ENCODE results near the gene CPZ.

Gene CPZ

DNA sequence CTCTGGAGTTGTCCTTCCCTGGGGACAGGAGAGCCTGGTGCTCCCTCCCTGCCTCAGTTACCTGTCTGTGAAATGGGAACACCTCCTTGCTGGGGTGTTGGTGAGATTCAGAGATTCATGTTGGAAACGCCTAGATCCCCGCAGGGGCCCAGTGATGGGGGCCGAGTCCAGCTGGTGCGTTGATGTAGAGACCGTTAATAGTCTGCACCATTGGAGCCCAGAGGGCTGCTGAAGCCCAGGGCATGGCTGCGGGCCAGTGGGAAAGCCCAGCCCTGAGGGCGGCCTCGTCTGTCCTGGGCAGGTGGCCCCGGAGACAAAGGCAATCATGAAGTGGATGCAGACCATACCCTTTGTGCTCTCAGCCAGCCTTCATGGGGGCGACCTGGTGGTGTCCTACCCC is 14.4 kb downstream of the CPZ start:
- no peaks in the 10 kb centered on the region for H3K4me1 ChIP-seq (ENCODE audit: insufficient read depth, low read length, severe bottlenecking)
- H3K9me2 ChIP-seq (ENCODE audit: low read depth, low read length), result no peaks in the 10 kb centered on the region
- no peaks in the 10 kb centered on the region for H3K79me2 ChIP-seq (ENCODE audit: insufficient read depth, low read length)
- TF ChIP-seq, protein P1, sequence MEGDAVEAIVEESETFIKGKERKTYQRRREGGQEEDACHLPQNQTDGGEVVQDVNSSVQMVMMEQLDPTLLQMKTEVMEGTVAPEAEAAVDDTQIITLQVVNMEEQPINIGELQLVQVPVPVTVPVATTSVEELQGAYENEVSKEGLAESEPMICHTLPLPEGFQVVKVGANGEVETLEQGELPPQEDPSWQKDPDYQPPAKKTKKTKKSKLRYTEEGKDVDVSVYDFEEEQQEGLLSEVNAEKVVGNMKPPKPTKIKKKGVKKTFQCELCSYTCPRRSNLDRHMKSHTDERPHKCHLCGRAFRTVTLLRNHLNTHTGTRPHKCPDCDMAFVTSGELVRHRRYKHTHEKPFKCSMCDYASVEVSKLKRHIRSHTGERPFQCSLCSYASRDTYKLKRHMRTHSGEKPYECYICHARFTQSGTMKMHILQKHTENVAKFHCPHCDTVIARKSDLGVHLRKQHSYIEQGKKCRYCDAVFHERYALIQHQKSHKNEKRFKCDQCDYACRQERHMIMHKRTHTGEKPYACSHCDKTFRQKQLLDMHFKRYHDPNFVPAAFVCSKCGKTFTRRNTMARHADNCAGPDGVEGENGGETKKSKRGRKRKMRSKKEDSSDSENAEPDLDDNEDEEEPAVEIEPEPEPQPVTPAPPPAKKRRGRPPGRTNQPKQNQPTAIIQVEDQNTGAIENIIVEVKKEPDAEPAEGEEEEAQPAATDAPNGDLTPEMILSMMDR (IDR thresholded peaks at IDR 0.05; ENCODE audit: low read length), result no peak
- no peak for TF ChIP-seq EZH2 (IDR thresholded peaks at IDR 0.05; ENCODE audit: borderline replicate concordance, low read length)
- H3K9ac ChIP-seq (ENCODE audit: low read length), result no peak overlapping the region
- no peaks in the 10 kb centered on the region for H3K36me3 ChIP-seq (ENCODE audit: insufficient read depth, low read length)
- no peaks in the 10 kb centered on the region for H3K27me3 ChIP-seq (ENCODE audit: insufficient read depth, low read length)
- H3K4me3 ChIP-seq (ENCODE audit: low read depth, low read length, poor library complexity, severe bottlenecking), result no peak overlapping the region
- no peaks in the 10 kb centered on the region for H4K20me1 ChIP-seq (ENCODE audit: insufficient read depth, low read length)
- no peak overlapping the region for H3K4me2 ChIP-seq (ENCODE audit: low read length)
- no peak overlapping the region for H3K27ac ChIP-seq (ENCODE audit: low read depth, low read length, poor library complexity, severe bottlenecking)
- no peak overlapping the region for H2AFZ ChIP-seq (ENCODE audit: low read length)
- H3F3A ChIP-seq (ENCODE audit: insufficient read depth, low read length), result no peaks in the 10 kb centered on the region
- no peaks in the 10 kb centered on the region for H3K9me3 ChIP-seq (ENCODE audit: low read length)

- no peak overlapping the region for H3K4me3 ChIP-seq (ENCODE audit: low read depth, low read length, poor library complexity, severe bottlenecking)
- no peaks in the 10 kb centered on the region for H3F3A ChIP-seq (ENCODE audit: insufficient read depth, low read length)
- H3K27me3 ChIP-seq (ENCODE audit: insufficient read depth, low read length), result no peaks in the 10 kb centered on the region
- H3K36me3 ChIP-seq (ENCODE audit: insufficient read depth, low read length), result no peaks in the 10 kb centered on the region
- H3K27ac ChIP-seq (ENCODE audit: low read depth, low read length, poor library complexity, severe bottlenecking), result no peak overlapping the region
- TF ChIP-seq EZH2 (IDR thresholded peaks at IDR 0.05; ENCODE audit: borderline replicate concordance, low read length), result no peak
- TF ChIP-seq, protein P1 (IDR thresholded peaks at IDR 0.05; ENCODE audit: low read length), result peak; percentile 63; the same call in 1 of the 2 replicates
- H3K9me3 ChIP-seq (ENCODE audit: low read length), result no peaks in the 10 kb centered on the region
- H4K20me1 ChIP-seq (ENCODE audit: insufficient read depth, low read length), result no peaks in the 10 kb centered on the region
- no peak overlapping the region for H2AFZ ChIP-seq (ENCODE audit: low read length)
- no peak overlapping the region for H3K4me2 ChIP-seq (ENCODE audit: low read length)
- no peaks in the 10 kb centered on the region for H3K79me2 ChIP-seq (ENCODE audit: insufficient read depth, low read length)
- no peaks in the 10 kb centered on the region for H3K9me2 ChIP-seq (ENCODE audit: low read depth, low read length)
- no peak overlapping the region for H3K9ac ChIP-seq (ENCODE audit: low read length)
- H3K4me1 ChIP-seq (ENCODE audit: insufficient read depth, low read length, severe bottlenecking), result no peaks in the 10 kb centered on the region
Observed at GRCh38 chr4:8607603-8608481, 15.3 kb downstream of the CPZ start.

DNA sequence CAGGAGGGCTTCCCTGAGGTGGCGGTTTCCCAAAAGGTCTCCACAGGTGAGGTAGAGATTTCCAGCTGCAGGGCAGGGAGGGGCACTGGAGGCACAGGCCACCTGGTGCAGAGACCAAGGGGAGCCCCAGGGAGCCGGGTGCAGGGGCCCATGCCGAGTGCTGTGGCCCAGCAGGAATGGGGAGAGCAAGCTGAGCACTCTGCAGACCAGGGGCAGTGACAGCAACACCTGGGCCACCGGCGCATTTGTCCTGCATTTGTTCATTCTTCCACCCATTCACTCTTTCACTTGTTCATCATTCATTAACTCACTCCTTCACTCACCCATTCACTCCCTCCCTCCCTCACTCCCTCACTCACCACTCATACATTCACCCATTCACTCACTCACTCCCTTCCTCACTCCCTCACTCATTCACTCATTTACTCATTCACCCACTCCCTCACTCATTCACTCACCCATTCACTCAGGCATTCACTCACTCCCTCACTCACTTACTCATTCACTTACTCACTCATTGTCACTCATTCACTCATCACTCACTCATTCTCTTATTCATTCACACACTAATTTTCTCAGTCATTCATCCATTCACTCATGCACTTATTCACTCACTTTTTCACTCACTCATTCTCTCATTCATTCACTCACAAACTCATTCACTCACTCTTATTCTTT is 16.3 kb downstream of the CPZ start:
- no peak overlapping the region for H3K4me2 ChIP-seq (ENCODE audit: low read length)
- no peaks in the 10 kb centered on the region for H3K4me1 ChIP-seq (ENCODE audit: insufficient read depth, low read length, severe bottlenecking)
- H3K9ac ChIP-seq (ENCODE audit: low read length), result no peak overlapping the region
- TF ChIP-seq, protein P1 (IDR thresholded peaks at IDR 0.05; ENCODE audit: low read length), result no peak
- TF ChIP-seq EZH2 (IDR thresholded peaks at IDR 0.05; ENCODE audit: borderline replicate concordance, low read length), result no peak
- H3K36me3 ChIP-seq (ENCODE audit: insufficient read depth, low read length), result no peaks in the 10 kb centered on the region
- H3K9me3 ChIP-seq (ENCODE audit: low read length), result no peaks in the 10 kb centered on the region
- H3K27ac ChIP-seq (ENCODE audit: low read depth, low read length, poor library complexity, severe bottlenecking), result no peak overlapping the region
- H3K4me3 ChIP-seq (ENCODE audit: low read depth, low read length, poor library complexity, severe bottlenecking), result no peak overlapping the region
- H3F3A ChIP-seq (ENCODE audit: insufficient read depth, low read length), result no peaks in the 10 kb centered on the region
- H2AFZ ChIP-seq (ENCODE audit: low read length), result no peak overlapping the region
- H4K20me1 ChIP-seq (ENCODE audit: insufficient read depth, low read length), result no peaks in the 10 kb centered on the region
- H3K27me3 ChIP-seq (ENCODE audit: insufficient read depth, low read length), result no peaks in the 10 kb centered on the region
- H3K9me2 ChIP-seq (ENCODE audit: low read depth, low read length), result no peaks in the 10 kb centered on the region
- no peaks in the 10 kb centered on the region for H3K79me2 ChIP-seq (ENCODE audit: insufficient read depth, low read length)

All from OCI-LY1 (cell line).